GM21723 (cell line): ENCODE measurements around the gene AURKA.

Source experiments
- ATAC-seq: cut with Tn5 transposase; IDR thresholded peaks from one replicate; pipeline ENCODE4 v1.9.1; 2021; ENCODE audit warnings: mild to moderate bottlenecking, moderate library complexity; ENCODE audit not compliant: unreplicated experiment

Gene AURKA

GRCh38 chr20:56392132-56392880 lies at the start of gene AURKA, which contains the start of gene CSTF1:
TSS of gene AURKA (minus strand) at chr20:56392215. CDS start at chr20:56388197, 4,018 bp downstream.
TSS of gene CSTF1 (plus strand) at chr20:56392645. CDS start at chr20:56395553, 2,908 bp downstream.
- ATAC-seq = peak; percentile 93

- peak; percentile 79 for ATAC-seq
Observed at GRCh38 chr20:56440346-56441007, 48.5 kb upstream of the AURKA start.

- ATAC-seq = no peak
Observed at GRCh38 chr20:56439771-56440291, 47.8 kb upstream of the AURKA start.

- no peak for ATAC-seq
Observed at GRCh38 chr20:56438284-56438683, 46.3 kb upstream of the AURKA start.

GRCh38 chr20:56437196-56437960 lies 45.4 kb upstream of the AURKA start:
- ATAC-seq = no peak

GRCh38 chr20:56433880-56434255 lies 41.9 kb upstream of the AURKA start:
- ATAC-seq = no peak

GRCh38 chr20:56433221-56433879 lies 41.3 kb upstream of the AURKA start:
- no peak for ATAC-seq

GRCh38 chr20:56431471-56431870 lies 39.5 kb upstream of the AURKA start:
- no peak for ATAC-seq

- no peak for ATAC-seq
Observed at GRCh38 chr20:56430957-56431356, 38.9 kb upstream of the AURKA start.

GRCh38 chr20:56430461-56430860 lies 38.4 kb upstream of the AURKA start:
- no peak for ATAC-seq

- no peak for ATAC-seq
Observed at GRCh38 chr20:56429941-56430340, 37.9 kb upstream of the AURKA start.

- ATAC-seq = no peak
Observed at GRCh38 chr20:56429502-56429901, 37.5 kb upstream of the AURKA start.

GRCh38 chr20:56428881-56429280 lies 36.9 kb upstream of the AURKA start:
- ATAC-seq = no peak

- ATAC-seq = no peak
Observed at GRCh38 chr20:56428410-56428809, 36.4 kb upstream of the AURKA start.

- ATAC-seq = no peak
Observed at GRCh38 chr20:56427797-56428196, 35.8 kb upstream of the AURKA start.

- no peak for ATAC-seq
Observed at GRCh38 chr20:56426926-56427325, 34.9 kb upstream of the AURKA start.

- ATAC-seq = no peak
Observed at GRCh38 chr20:56426026-56426425, 34.0 kb upstream of the AURKA start.

GRCh38 chr20:56424931-56425330 lies 32.9 kb upstream of the AURKA start:
- no peak for ATAC-seq

GRCh38 chr20:56423886-56424285 lies 31.9 kb upstream of the AURKA start:
- no peak for ATAC-seq

GRCh38 chr20:56423211-56423610 lies 31.2 kb upstream of the AURKA start:
- no peak for ATAC-seq

- no peak for ATAC-seq
Observed at GRCh38 chr20:56422824-56423189, 30.8 kb upstream of the AURKA start.
